ENCODE data around the gene ZNRD2. TPM values are rescaled to one million over a fixed set of nuclear protein-coding genes. Genes with fewer than 3 reads are reported as not detected.
A peak's percentile ranks its signal among the peaks of the same experiment; 100 is the strongest.

ZNRD2 gene
- total RNA-seq, 1 donor from 2014 or later, result 40.9 TPM

- peak; percentile 62 for DNase-seq
- peak overlapping the region; percentile 89 for H3K27ac Mint-ChIP-seq
- intact Hi-C loops (cut with micrococcal nuclease), result no loop called here
- no peaks in the 10 kb centered on the region for H3K9me3 Mint-ChIP-seq
- H3K4me3 Mint-ChIP-seq, result peak overlapping the region; percentile 87
- ChIA-PET CTCF (interaction anchor here (1.1 to 3.6 kb wide), 3 partner anchors 9 to 16 kb away, joined by 6 to 45 read pairs (median 31); no protein-coding TSS in a partner anchor), POLR2A (interaction anchor here (0.6 to 4.4 kb wide), 20 partner anchors 11 to 1278 kb away, joined by 3 to 239 read pairs (median 5); partner anchors contain the start of genes KCNK7, MALAT1, MAP3K11 and PCNX3)
- TF ChIP-seq, protein P1, sequence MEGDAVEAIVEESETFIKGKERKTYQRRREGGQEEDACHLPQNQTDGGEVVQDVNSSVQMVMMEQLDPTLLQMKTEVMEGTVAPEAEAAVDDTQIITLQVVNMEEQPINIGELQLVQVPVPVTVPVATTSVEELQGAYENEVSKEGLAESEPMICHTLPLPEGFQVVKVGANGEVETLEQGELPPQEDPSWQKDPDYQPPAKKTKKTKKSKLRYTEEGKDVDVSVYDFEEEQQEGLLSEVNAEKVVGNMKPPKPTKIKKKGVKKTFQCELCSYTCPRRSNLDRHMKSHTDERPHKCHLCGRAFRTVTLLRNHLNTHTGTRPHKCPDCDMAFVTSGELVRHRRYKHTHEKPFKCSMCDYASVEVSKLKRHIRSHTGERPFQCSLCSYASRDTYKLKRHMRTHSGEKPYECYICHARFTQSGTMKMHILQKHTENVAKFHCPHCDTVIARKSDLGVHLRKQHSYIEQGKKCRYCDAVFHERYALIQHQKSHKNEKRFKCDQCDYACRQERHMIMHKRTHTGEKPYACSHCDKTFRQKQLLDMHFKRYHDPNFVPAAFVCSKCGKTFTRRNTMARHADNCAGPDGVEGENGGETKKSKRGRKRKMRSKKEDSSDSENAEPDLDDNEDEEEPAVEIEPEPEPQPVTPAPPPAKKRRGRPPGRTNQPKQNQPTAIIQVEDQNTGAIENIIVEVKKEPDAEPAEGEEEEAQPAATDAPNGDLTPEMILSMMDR (IDR thresholded peaks at IDR 0.05), result no peak
- no peaks in the 10 kb centered on the region for H3K27me3 Mint-ChIP-seq
- H3K4me1 Mint-ChIP-seq, result peaks cover 50% of the 10 kb centered on the region
- peak; percentile 19 for ATAC-seq (ENCODE audit: low read depth)
- H3K36me3 Mint-ChIP-seq (ENCODE audit: low read depth), result peaks cover 38% of the 10 kb centered on the region
Measured at GRCh38 chr11:65576867-65577755, 6.8 kb downstream of the ZNRD2 start.

GRCh38 chr11:65577756-65578109, 7.5 kb downstream of the ZNRD2 start:
- ATAC-seq (ENCODE audit: low read depth), result no peak
- TF ChIP-seq, protein P1 (IDR thresholded peaks at IDR 0.05), result no peak
- peaks cover 42% of the 10 kb centered on the region for H3K36me3 Mint-ChIP-seq (ENCODE audit: low read depth)
- DNase-seq, result no peak
- intact Hi-C loops (cut with micrococcal nuclease), result no loop called here
- H3K27ac Mint-ChIP-seq, result peak overlapping the region; percentile 80
- H3K27me3 Mint-ChIP-seq, result no peaks in the 10 kb centered on the region
- H3K4me3 Mint-ChIP-seq, result peak overlapping the region; percentile 71
- ChIA-PET POLR2A (interaction anchor here (0.9 to 4.4 kb wide), 9 partner anchors 12 to 316 kb away, joined by 3 to 239 read pairs (median 10); partner anchors contain the start of genes KCNK7, MALAT1, MAP3K11 and PCNX3), CTCF (interaction anchor here (0.9 to 3.6 kb wide), 3 partner anchors 11 to 200 kb away, joined by 3 to 45 read pairs (median 31); no protein-coding TSS in a partner anchor)
- H3K4me1 Mint-ChIP-seq, result peaks cover 47% of the 10 kb centered on the region
- H3K9me3 Mint-ChIP-seq, result no peaks in the 10 kb centered on the region

DNA sequence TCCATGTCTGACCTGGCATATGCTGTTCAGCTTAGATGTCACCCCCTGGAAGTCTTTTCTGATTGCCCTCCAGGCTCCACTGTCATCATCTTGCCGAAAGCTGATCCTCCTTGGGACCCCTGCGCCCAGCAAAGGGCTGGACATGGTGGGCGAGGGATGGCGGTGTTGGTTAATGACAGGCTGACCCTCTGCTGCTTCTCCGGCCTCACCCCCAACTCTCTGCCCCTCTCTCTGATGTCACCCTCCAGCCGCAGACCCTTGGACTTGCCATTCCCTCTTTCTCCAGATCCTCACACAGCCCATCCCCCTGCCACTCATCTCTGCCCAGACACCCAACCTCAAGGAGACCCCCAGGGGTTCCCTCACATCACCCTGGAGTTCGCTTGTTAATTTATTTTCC, 7.9 kb downstream of the ZNRD2 start:
- ATAC-seq (ENCODE audit: low read depth) (no peak), DNase-seq (no peak)
- intact Hi-C loops (cut with micrococcal nuclease), result no loop called here
- H3K9me3 Mint-ChIP-seq, result no peaks in the 10 kb centered on the region
- H3K4me1 Mint-ChIP-seq, result peaks cover 45% of the 10 kb centered on the region
- ChIA-PET CTCF (interaction anchor here (0.9 to 3.6 kb wide), 2 partner anchors 11 to 200 kb away, joined by 3 to 45 read pairs; no protein-coding TSS in a partner anchor), POLR2A (interaction anchor here (1.4 to 4.4 kb wide), 5 partner anchors 12 to 61 kb away, joined by 7 to 239 read pairs (median 30); partner anchors contain the start of genes KCNK7, MAP3K11 and PCNX3)
- TF ChIP-seq, protein P1 (IDR thresholded peaks at IDR 0.05), result no peak
- H3K27ac Mint-ChIP-seq, result peak overlapping the region; percentile 80
- peaks cover 46% of the 10 kb centered on the region for H3K36me3 Mint-ChIP-seq (ENCODE audit: low read depth)
- no peaks in the 10 kb centered on the region for H3K27me3 Mint-ChIP-seq
- peak overlapping the region; percentile 44 for H3K4me3 Mint-ChIP-seq

DNA sequence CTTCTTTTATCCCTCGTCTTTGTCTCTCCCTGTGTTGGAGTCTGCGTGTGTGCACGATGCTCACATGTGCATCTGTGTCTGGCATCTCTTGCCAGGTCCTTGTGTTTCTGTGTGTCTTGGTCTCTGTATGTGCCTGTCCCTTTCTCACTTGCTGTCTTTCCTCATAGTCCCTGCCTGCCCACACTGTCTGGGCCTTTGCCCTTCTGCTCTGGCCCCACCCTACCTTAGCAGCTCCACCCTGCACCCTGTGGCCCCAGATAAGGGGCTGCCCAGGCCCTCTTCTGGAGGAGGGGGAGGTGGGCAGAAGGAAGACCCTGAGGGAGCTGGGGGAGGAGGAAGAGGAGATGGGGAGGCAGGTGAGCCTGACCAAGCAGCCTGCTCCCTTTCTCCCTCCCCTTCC, 8.4 kb downstream of the ZNRD2 start:
- intact Hi-C loops (cut with micrococcal nuclease), result no loop called here
- peak overlapping the region; percentile 80 for H3K27ac Mint-ChIP-seq
- ATAC-seq (ENCODE audit: low read depth), result no peak
- H3K9me3 Mint-ChIP-seq, result no peaks in the 10 kb centered on the region
- CTCF ChIA-PET, result interaction anchor here (0.9 to 1.1 kb wide), 2 partner anchors 9 to 201 kb away, joined by 3 read pairs; no protein-coding TSS in a partner anchor
- H3K4me3 Mint-ChIP-seq, result peak overlapping the region; percentile 44
- TF ChIP-seq, protein P1 (IDR thresholded peaks at IDR 0.05), result no peak
- DNase-seq, result no peak
- H3K4me1 Mint-ChIP-seq, result peaks cover 41% of the 10 kb centered on the region
- POLR2A ChIA-PET, result interaction anchor here (0.9 to 4.4 kb wide), 4 partner anchors 8 to 36 kb away, joined by 3 to 239 read pairs (median 32); partner anchors contain the start of genes KCNK7, MAP3K11, PCNX3 and ZNRD2
- H3K27me3 Mint-ChIP-seq, result no peaks in the 10 kb centered on the region
- H3K36me3 Mint-ChIP-seq (ENCODE audit: low read depth), result peaks cover 49% of the 10 kb centered on the region
